ENCODE results near the gene MDM2. TPM values are rescaled to one million over a fixed set of nuclear protein-coding genes. Genes with fewer than 3 reads are reported as not detected.

MDM2 gene
- total and polyA plus RNA-seq, 10 of the 15 experiments (the other 5 are each of a cell fraction or from before 2014, with no cell fraction given), result 48.2 to 174 (median 85.0) TPM

DNA sequence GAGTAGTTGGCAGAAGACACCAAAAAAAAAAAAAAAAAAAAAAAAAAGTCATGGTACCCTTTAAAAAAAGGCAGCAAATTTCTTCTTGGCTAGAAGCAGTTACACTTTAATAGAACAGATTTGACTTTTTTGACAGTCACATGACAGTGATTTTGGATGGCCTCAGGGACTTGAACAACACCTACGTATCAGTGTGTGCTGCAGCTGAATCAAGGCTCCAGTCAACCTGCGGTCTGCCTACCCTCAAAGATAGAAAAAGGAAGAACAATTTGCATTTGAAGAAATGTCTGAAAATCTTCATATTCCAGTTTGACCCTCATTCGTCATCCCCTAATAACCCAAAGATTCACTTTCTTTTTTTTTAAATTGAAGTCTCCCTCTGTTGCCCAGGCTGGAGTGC, 53.9 kb downstream of the MDM2 start (continued):
- no peak for TF ChIP-seq ATF7 (IDR thresholded peaks at IDR 0.05; ENCODE audit: low read depth)
- TF ChIP-seq SMARCA5 (IDR thresholded peaks at IDR 0.05), result no peak

- Histone ChIP-seq H3K9me3 (replicated peaks; ENCODE audit: control insufficient read depth, insufficient read depth, low read length) (no peaks in the 10 kb centered on the region), H3K36me3 (ENCODE audit: control insufficient read depth in 2 of 2, insufficient read depth in 2 of 2, low read length in 1 of 2) (no peaks in the 10 kb centered on the region), H3K4me2 (ENCODE audit: control insufficient read depth, insufficient read depth) (no peak overlapping the region), H4K20me1 (ENCODE audit: control insufficient read depth, insufficient read depth) (no peaks in the 10 kb centered on the region), H3K4me1 (ENCODE audit: control insufficient read depth, insufficient read depth, low read length) (no peaks in the 10 kb centered on the region), H3K27me3 (replicated peaks in 1 of 2; ENCODE audit: control insufficient read depth in 2 of 2, insufficient read depth in 2 of 2, low read length in 1 of 2) (no peaks in the 10 kb centered on the region), H3K79me2 (ENCODE audit: control insufficient read depth, insufficient read depth, low read length) (no peaks in the 10 kb centered on the region), H3K27ac (ENCODE audit: control insufficient read depth, insufficient read depth) (no peak overlapping the region), H2AFZ (ENCODE audit: control insufficient read depth, low read depth, low read length) (no peak overlapping the region), H3K9ac (ENCODE audit: control insufficient read depth, insufficient read depth, low read length) (no peak overlapping the region), H3K4me3 (no peak overlapping the region)
- intact Hi-C loops (cut with micrococcal nuclease; ENCODE audit: unreplicated experiment), result loop anchor here (10.0 kb wide), 1 partner anchor 392 kb away; no protein-coding TSS in a partner anchor
- no TSS peak for BruUV-seq (replicated peaks)
- no peak for TF ChIP-seq IKZF2 (IDR thresholded peaks at IDR 0.05)
- TF ChIP-seq, protein P1, sequence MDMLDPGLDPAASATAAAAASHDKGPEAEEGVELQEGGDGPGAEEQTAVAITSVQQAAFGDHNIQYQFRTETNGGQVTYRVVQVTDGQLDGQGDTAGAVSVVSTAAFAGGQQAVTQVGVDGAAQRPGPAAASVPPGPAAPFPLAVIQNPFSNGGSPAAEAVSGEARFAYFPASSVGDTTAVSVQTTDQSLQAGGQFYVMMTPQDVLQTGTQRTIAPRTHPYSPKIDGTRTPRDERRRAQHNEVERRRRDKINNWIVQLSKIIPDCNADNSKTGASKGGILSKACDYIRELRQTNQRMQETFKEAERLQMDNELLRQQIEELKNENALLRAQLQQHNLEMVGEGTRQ (IDR thresholded peaks at IDR 0.05; ENCODE audit: borderline replicate concordance, low read depth, low read length), result no peak
- TF ChIP-seq RAD21 (IDR thresholded peaks at IDR 0.05; ENCODE audit: insufficient read depth, low read depth, low read length), result no peak
- no peak for TF ChIP-seq SREBF1 (IDR thresholded peaks at IDR 0.05; ENCODE audit: low read length)
- no peak for TF ChIP-seq YY1 (IDR thresholded peaks at IDR 0.05; ENCODE audit: low read depth, low read length)
- TF ChIP-seq SKIL (IDR thresholded peaks at IDR 0.05; ENCODE audit: low read depth, poor library complexity, severe bottlenecking), result no peak
- TF ChIP-seq KAT2A (conservative IDR thresholded peaks at IDR 0.05; ENCODE audit: control insufficient read depth, low read depth, low read length), result no peak
- TF ChIP-seq RAD51 (IDR thresholded peaks at IDR 0.05), result no peak
- TF ChIP-seq, protein P2, sequence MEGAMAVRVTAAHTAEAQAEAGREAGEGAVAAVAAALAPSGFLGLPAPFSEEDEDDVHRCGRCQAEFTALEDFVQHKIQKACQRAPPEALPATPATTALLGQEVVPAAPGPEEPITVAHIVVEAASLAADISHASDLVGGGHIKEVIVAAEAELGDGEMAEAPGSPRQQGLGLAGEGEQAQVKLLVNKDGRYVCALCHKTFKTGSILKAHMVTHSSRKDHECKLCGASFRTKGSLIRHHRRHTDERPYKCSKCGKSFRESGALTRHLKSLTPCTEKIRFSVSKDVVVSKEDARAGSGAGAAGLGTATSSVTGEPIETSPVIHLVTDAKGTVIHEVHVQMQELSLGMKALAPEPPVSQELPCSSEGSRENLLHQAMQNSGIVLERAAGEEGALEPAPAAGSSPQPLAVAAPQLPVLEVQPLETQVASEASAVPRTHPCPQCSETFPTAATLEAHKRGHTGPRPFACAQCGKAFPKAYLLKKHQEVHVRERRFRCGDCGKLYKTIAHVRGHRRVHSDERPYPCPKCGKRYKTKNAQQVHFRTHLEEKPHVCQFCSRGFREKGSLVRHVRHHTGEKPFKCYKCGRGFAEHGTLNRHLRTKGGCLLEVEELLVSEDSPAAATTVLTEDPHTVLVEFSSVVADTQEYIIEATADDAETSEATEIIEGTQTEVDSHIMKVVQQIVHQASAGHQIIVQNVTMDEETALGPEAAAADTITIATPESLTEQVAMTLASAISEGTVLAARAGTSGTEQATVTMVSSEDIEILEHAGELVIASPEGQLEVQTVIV (IDR thresholded peaks at IDR 0.05; ENCODE audit: borderline replicate concordance, partially characterized antibody), result no peak
- no peak for TF ChIP-seq EZH2 (IDR thresholded peaks at IDR 0.05; ENCODE audit: borderline replicate concordance, control insufficient read depth, low read depth, low read length)
- no peak for TF ChIP-seq TCF3 (IDR thresholded peaks at IDR 0.05; ENCODE audit: borderline replicate concordance, insufficient read depth, low read depth, low read length)
- RAD21 ChIA-PET (ENCODE audit: unreplicated experiment), result interaction anchor here (1.5 kb wide), 1 partner anchor 33 kb away, joined by 3 read pairs; no protein-coding TSS in a partner anchor
- in situ Hi-C loops (cut with MboI), result no loop called here
- FAIRE-seq (no peak), ATAC-seq (no peak), DNase-seq (ENCODE audit: low read depth, low spot score) (no peak)
- CTCF ChIA-PET, result interaction anchor here (0.6 to 5.5 kb wide), 8 partner anchors 9 to 640 kb away, joined by 3 to 45 read pairs (median 4); no protein-coding TSS in a partner anchor
- POLR2A ChIA-PET, result no interaction called here
- WGBS (ENCODE audit: insufficient coverage, insufficient replicate concordance, low lambda C conversion rate, missing lambda C conversion rate), result 50% methylated on average over 7 of the region's 7 CpGs
- SMC1A ChIA-PET (ENCODE audit: uncharacterized antibody, unreplicated experiment), result interaction anchor here (0.6 to 3.2 kb wide), 4 partner anchors 174 to 211 kb away, joined by 3 to 12 read pairs (median 4); no protein-coding TSS in a partner anchor
Measured at GRCh38 chr12:68863109-68863770, 55.3 kb downstream of the MDM2 start.

Data from GM12878 (cell line).